Measurements from ENCODE around the gene GRM5.

Gene GRM5

GRCh38 chr11:88508418-88508758 lies 557.4 kb downstream of the GRM5 start:
- TF ChIP-seq, protein P1, sequence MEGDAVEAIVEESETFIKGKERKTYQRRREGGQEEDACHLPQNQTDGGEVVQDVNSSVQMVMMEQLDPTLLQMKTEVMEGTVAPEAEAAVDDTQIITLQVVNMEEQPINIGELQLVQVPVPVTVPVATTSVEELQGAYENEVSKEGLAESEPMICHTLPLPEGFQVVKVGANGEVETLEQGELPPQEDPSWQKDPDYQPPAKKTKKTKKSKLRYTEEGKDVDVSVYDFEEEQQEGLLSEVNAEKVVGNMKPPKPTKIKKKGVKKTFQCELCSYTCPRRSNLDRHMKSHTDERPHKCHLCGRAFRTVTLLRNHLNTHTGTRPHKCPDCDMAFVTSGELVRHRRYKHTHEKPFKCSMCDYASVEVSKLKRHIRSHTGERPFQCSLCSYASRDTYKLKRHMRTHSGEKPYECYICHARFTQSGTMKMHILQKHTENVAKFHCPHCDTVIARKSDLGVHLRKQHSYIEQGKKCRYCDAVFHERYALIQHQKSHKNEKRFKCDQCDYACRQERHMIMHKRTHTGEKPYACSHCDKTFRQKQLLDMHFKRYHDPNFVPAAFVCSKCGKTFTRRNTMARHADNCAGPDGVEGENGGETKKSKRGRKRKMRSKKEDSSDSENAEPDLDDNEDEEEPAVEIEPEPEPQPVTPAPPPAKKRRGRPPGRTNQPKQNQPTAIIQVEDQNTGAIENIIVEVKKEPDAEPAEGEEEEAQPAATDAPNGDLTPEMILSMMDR (IDR thresholded peaks at IDR 0.05; ENCODE audit: low read depth, low read length): no peak
- TF ChIP-seq EZH2phosphoT487 (IDR thresholded peaks at IDR 0.05; ENCODE audit: low read depth): no peak
- no peaks in the 10 kb centered on the region for H3K4me1 ChIP-seq (ENCODE audit: low read length)
- H3K27ac ChIP-seq (ENCODE audit: low read length): no peak overlapping the region
- H3K36me3 ChIP-seq (replicated peaks; ENCODE audit: low read depth, low read length): no peaks in the 10 kb centered on the region
- no peak overlapping the region for H2AFZ ChIP-seq (ENCODE audit: low read depth, low read length)
- H3K27me3 ChIP-seq (ENCODE audit: low read depth, low read length): no peaks in the 10 kb centered on the region
- H3K79me2 ChIP-seq (ENCODE audit: low read length): no peaks in the 10 kb centered on the region
- no peak overlapping the region for H3K4me3 ChIP-seq (ENCODE audit: low read length)
- H3K9me3 ChIP-seq (ENCODE audit: insufficient read depth, low read length): no peaks in the 10 kb centered on the region
- H3K9ac ChIP-seq (ENCODE audit: low read length): no peak overlapping the region
- H3K4me2 ChIP-seq (ENCODE audit: low read length): no peak overlapping the region
- no peaks in the 10 kb centered on the region for H4K20me1 ChIP-seq (ENCODE audit: insufficient read depth, low read length)

GRCh38 chr11:88507771-88508417 lies 557.9 kb downstream of the GRM5 start:
- Histone ChIP-seq H3K27ac (ENCODE audit: low read length) (no peak overlapping the region), H2AFZ (ENCODE audit: low read depth, low read length) (no peak overlapping the region)

GRCh38 chr11:88501541-88501940 lies 564.2 kb downstream of the GRM5 start:
- Histone ChIP-seq H3K27me3 (ENCODE audit: low read depth, low read length) (no peaks in the 10 kb centered on the region), H2AFZ (ENCODE audit: low read depth, low read length) (no peak overlapping the region), H3K9me3 (ENCODE audit: insufficient read depth, low read length) (no peaks in the 10 kb centered on the region), H3K4me3 (ENCODE audit: low read length) (no peak overlapping the region), H3K36me3 (replicated peaks; ENCODE audit: low read depth, low read length) (no peaks in the 10 kb centered on the region), H3K79me2 (ENCODE audit: low read length) (no peaks in the 10 kb centered on the region), H3K9ac (ENCODE audit: low read length) (no peak overlapping the region), H3K27ac (ENCODE audit: low read length) (no peak overlapping the region), H3K4me2 (ENCODE audit: low read length) (no peak overlapping the region), H4K20me1 (ENCODE audit: insufficient read depth, low read length) (no peaks in the 10 kb centered on the region), H3K4me1 (ENCODE audit: low read length) (no peaks in the 10 kb centered on the region)
- no peak for TF ChIP-seq EZH2phosphoT487 (IDR thresholded peaks at IDR 0.05; ENCODE audit: low read depth)
- TF ChIP-seq, protein P1 (IDR thresholded peaks at IDR 0.05; ENCODE audit: low read depth, low read length): no peak

More at GRCh38 chr11:88507771-88508417, 557.9 kb downstream of the GRM5 start:
- Histone ChIP-seq H3K9me3 (ENCODE audit: insufficient read depth, low read length) (no peaks in the 10 kb centered on the region), H3K36me3 (replicated peaks; ENCODE audit: low read depth, low read length) (no peaks in the 10 kb centered on the region), H3K79me2 (ENCODE audit: low read length) (no peaks in the 10 kb centered on the region), H4K20me1 (ENCODE audit: insufficient read depth, low read length) (no peaks in the 10 kb centered on the region), H3K4me1 (ENCODE audit: low read length) (no peaks in the 10 kb centered on the region), H3K27me3 (ENCODE audit: low read depth, low read length) (no peaks in the 10 kb centered on the region), H3K4me2 (ENCODE audit: low read length) (no peak overlapping the region), H3K9ac (ENCODE audit: low read length) (no peak overlapping the region), H3K4me3 (ENCODE audit: low read length) (no peak overlapping the region)
- TF ChIP-seq EZH2phosphoT487 (IDR thresholded peaks at IDR 0.05; ENCODE audit: low read depth): no peak
- TF ChIP-seq, protein P1 (IDR thresholded peaks at IDR 0.05; ENCODE audit: low read depth, low read length): no peak

DNA sequence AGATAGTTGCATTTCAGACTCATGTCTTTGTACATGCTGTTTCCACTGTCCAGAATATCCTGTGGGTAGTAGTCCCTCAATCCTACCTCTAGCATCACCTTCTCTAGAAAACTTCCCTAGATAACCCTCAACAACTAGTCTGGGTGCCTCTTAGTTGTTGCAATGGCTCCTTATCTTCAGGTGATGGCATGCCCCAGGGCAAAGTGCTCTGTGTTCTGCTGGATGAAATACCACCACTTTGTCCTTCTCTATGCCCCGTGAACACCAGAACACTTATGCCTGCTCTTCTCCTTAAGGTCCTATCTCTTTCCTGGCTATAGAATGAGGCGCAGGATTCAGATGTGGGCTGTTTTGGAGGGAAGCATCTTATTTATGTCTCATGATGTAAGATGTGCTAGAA lies 569.9 kb downstream of the GRM5 start:
- no peak overlapping the region for H3K27ac ChIP-seq (ENCODE audit: low read length)
- H3K4me1 ChIP-seq (ENCODE audit: low read length): no peaks in the 10 kb centered on the region
- H3K9me3 ChIP-seq (ENCODE audit: insufficient read depth, low read length): no peaks in the 10 kb centered on the region
- H3K27me3 ChIP-seq (ENCODE audit: low read depth, low read length): no peaks in the 10 kb centered on the region
- H3K9ac ChIP-seq (ENCODE audit: low read length): no peak overlapping the region
- no peak overlapping the region for H2AFZ ChIP-seq (ENCODE audit: low read depth, low read length)
- TF ChIP-seq, protein P1 (IDR thresholded peaks at IDR 0.05; ENCODE audit: low read depth, low read length): no peak
- TF ChIP-seq EZH2phosphoT487 (IDR thresholded peaks at IDR 0.05; ENCODE audit: low read depth): no peak
- no peaks in the 10 kb centered on the region for H3K79me2 ChIP-seq (ENCODE audit: low read length)
- H3K4me2 ChIP-seq (ENCODE audit: low read length): no peak overlapping the region
- no peaks in the 10 kb centered on the region for H3K36me3 ChIP-seq (replicated peaks; ENCODE audit: low read depth, low read length)
- H4K20me1 ChIP-seq (ENCODE audit: insufficient read depth, low read length): no peaks in the 10 kb centered on the region
- no peak overlapping the region for H3K4me3 ChIP-seq (ENCODE audit: low read length)
